AG09319 (cell line): Measurements from ENCODE around the gene SPATA32.
A peak's percentile ranks its signal among the peaks of the same experiment; 100 is the strongest.

Source experiments
- DNase-seq: peaks from one replicate; pipeline ENCODE4 v3.0.0-alpha.2; 2010; ENCODE audit warnings: low read depth; ENCODE audit errors: extremely low read depth
- CTCF ChIP-seq: IDR thresholded peaks from 2 replicates; pipeline ENCODE4 v1.5.1; 2011; ENCODE audit warnings: low read depth, mild to moderate bottlenecking, inconsistent platforms, low read length, moderate library complexity

Gene SPATA32

DNA sequence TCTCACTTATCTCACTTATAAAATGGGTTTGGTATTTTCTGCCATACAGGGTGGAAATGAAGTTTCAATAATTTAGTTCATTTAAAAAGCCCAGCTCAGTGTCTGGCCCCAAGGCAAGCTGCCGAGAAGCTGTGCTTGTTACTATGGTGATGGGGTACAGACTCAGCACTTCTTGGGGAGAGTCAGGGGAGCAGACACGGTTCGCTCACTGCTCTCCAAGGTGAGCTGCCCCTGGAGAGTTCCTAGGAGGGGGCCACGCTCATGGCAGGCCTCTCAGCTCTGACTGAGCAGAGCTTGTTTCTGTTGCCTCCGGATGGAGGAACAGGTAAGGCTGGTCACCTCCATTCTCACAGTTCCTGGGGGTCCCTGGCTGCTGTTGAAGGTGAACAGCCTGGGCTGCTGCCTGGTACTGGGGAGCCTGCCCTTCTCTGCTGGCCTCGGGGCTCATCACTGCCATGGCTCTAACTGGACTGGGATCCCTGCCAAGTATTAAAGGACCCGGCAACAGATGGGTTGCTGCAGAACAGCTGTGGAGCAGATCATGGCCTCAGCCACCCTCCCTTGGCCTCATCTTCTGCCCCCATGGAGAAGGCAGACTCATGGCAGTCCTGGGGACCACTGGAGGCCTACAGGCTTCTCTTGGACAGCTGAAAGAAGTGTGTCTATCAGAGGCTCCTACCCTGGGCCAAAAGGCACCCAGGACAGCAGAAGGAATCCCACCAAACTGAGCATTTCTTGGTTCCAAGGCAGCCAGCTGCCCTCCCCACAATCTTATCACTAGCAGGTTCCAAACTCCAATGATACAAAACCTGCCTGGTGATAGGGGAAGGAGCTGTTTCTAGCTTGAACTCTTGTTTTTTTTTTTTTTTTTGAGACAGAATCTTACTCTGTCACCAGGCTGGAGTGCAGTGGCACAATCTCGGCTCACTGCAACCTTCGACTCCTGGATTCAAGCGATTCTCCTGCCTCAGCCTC, 25.9 kb upstream of the SPATA32 start:
- DNase-seq = no peak
- TF ChIP-seq CTCF = no peak

- TF ChIP-seq CTCF = no peak
- no peak for DNase-seq
These were observed 24.4 kb upstream of the SPATA32 start for GRCh38 chr17:45286286-45286685.

- no peak for DNase-seq
- TF ChIP-seq CTCF = peak; percentile 17
These were observed 22.6 kb upstream of the SPATA32 start for GRCh38 chr17:45284176-45285140.

GRCh38 chr17:45283711-45284110, 21.8 kb upstream of the SPATA32 start:
- no peak for DNase-seq

GRCh38 chr17:45282683-45283644, 21.1 kb upstream of the SPATA32 start:
- no peak for DNase-seq
- TF ChIP-seq CTCF = no peak

More at GRCh38 chr17:45283711-45284110, 21.8 kb upstream of the SPATA32 start:
- TF ChIP-seq CTCF = no peak

GRCh38 chr17:45279898-45280297, 18.0 kb upstream of the SPATA32 start:
- DNase-seq = no peak
- TF ChIP-seq CTCF = no peak
